NCI-H774 (cell line): ENCODE results near the gene PSMD3.
"Not testable (repeated sequence)": the region's sequence is repeated elsewhere in the genome, so short reads cannot be mapped to it uniquely, and the experiment has no call there.

Experiments used
- DNase-seq: peaks from one replicate; lab custom pipeline; 2025; lab: John Stamatoyannopoulos, UW

The PSMD3 gene

DNA sequence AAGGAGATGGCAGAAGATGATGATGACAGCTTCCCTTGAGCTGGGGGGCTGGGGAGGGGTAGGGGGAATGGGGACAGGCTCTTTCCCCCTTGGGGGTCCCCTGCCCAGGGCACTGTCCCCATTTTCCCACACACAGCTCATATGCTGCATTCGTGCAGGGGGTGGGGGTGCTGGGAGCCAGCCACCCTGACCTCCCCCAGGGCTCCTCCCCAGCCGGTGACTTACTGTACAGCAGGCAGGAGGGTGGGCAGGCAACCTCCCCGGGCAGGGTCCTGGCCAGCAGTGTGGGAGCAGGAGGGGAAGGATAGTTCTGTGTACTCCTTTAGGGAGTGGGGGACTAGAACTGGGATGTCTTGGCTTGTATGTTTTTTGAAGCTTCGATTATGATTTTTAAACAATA is 16.9 kb downstream of the PSMD3 start:
- DNase-seq, result no peak

GRCh38 chr17:39999067-39999466 is 18.5 kb downstream of the PSMD3 start:
- DNase-seq, result no peak

- DNase-seq, result no peak
Observed at GRCh38 chr17:40000161-40000560, 19.6 kb downstream of the PSMD3 start.

- not testable (repeated sequence) for DNase-seq
Observed at GRCh38 chr17:40001335-40001734, 20.7 kb downstream of the PSMD3 start.

GRCh38 chr17:40004072-40004471 is 23.5 kb downstream of the PSMD3 start:
- no peak for DNase-seq

GRCh38 chr17:40004712-40005111 is 24.1 kb downstream of the PSMD3 start:
- no peak for DNase-seq

GRCh38 chr17:40005520-40005919 is 24.9 kb downstream of the PSMD3 start:
- DNase-seq, result no peak

- not testable (repeated sequence) for DNase-seq
Observed at GRCh38 chr17:40010946-40011500, 30.4 kb downstream of the PSMD3 start.

- DNase-seq, result not testable (repeated sequence)
Observed at GRCh38 chr17:40012017-40012647, 31.5 kb downstream of the PSMD3 start.

DNA sequence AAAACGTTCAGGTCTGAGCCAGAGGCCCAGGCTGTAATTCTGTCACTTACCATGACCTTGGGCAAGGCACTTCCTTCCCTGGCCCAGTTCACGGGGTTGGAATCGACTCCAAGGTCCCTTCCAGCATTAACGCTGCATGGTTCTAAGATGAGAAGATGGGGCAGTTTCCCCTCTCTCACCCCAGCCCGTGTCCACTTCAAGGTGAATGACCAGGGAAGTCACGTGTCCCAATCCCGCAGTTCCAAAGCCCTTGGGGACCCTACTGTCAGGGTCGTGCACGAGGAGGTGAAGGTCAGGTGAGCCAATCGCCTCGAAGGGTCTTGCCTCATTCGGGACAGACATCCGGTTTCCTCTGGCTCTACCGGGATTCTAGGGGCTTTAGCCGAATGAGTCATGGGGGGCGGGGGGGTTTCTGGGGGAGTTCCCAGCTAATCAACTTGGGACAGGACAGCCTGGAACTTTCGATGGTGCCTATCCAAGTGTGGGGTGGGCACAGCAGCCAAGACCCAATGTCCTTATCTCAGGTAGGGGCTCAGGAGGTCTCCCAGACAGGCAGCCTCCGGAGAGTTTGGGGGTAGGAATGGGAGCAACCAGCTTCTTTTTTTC is 33.9 kb downstream of the PSMD3 start:
- no peak for DNase-seq

DNA sequence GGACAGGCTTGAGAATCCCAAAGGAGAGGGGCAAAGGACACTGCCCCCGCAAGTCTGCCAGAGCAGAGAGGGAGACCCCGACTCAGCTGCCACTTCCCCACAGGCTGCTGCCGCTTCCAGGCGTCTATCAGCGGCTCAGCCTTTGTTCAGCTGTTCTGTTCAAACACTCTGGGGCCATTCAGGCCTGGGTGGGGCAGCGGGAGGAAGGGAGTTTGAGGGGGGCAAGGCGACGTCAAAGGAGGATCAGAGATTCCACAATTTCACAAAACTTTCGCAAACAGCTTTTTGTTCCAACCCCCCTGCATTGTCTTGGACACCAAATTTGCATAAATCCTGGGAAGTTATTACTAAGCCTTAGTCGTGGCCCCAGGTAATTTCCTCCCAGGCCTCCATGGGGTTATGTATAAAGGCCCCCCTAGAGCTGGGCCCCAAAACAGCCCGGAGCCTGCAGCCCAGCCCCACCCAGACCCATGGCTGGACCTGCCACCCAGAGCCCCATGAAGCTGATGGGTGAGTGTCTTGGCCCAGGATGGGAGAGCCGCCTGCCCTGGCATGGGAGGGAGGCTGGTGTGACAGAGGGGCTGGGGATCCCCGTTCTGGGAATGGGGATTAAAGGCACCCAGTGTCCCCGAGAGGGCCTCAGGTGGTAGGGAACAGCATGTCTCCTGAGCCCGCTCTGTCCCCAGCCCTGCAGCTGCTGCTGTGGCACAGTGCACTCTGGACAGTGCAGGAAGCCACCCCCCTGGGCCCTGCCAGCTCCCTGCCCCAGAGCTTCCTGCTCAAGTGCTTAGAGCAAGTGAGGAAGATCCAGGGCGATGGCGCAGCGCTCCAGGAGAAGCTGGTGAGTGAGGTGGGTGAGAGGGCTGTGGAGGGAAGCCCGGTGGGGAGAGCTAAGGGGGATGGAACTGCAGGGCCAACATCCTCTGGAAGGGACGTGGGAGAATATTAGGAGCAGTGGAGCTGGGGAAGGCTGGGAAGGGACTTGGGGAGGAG is 34.7 kb downstream of the PSMD3 start, which contains the start of gene CSF3:
CSF3 (plus strand) TSS at position 436 of the 993 bp plus-strand sequence; CDS start at position 471, 35 bp downstream.
- DNase-seq, result peak; percentile 42

DNA sequence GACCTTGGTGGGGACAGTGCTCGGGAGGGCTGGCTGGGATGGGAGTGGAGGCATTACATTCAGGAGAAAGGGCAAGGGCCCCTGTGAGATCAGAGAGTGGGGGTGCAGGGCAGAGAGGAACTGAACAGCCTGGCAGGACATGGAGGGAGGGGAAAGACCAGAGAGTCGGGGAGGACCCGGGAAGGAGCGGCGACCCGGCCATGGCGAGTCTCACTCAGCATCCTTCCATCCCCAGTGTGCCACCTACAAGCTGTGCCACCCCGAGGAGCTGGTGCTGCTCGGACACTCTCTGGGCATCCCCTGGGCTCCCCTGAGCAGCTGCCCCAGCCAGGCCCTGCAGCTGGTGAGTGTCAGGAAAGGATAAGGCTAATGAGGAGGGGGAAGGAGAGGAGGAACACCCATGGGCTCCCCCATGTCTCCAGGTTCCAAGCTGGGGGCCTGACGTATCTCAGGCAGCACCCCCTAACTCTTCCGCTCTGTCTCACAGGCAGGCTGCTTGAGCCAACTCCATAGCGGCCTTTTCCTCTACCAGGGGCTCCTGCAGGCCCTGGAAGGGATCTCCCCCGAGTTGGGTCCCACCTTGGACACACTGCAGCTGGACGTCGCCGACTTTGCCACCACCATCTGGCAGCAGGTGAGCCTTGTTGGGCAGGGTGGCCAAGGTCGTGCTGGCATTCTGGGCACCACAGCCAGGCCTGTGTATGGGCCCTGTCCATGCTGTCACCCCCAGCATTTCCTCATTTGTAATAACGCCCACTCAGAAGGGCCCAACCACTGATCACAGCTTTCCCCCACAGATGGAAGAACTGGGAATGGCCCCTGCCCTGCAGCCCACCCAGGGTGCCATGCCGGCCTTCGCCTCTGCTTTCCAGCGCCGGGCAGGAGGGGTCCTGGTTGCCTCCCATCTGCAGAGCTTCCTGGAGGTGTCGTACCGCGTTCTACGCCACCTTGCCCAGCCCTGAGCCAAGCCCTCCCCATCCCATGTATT is 35.7 kb downstream of the PSMD3 start:
- no peak for DNase-seq

DNA sequence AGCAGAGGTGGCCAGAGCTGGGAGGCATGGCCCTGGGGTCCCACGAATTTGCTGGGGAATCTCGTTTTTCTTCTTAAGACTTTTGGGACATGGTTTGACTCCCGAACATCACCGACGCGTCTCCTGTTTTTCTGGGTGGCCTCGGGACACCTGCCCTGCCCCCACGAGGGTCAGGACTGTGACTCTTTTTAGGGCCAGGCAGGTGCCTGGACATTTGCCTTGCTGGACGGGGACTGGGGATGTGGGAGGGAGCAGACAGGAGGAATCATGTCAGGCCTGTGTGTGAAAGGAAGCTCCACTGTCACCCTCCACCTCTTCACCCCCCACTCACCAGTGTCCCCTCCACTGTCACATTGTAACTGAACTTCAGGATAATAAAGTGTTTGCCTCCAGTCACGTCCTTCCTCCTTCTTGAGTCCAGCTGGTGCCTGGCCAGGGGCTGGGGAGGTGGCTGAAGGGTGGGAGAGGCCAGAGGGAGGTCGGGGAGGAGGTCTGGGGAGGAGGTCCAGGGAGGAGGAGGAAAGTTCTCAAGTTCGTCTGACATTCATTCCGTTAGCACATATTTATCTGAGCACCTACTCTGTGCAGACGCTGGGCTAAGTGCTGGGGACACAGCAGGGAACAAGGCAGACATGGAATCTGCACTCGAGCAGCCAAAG is 36.9 kb downstream of the PSMD3 start:
- DNase-seq, result no peak

GRCh38 chr17:40018211-40019121 is 37.9 kb downstream of the PSMD3 start:
- no peak for DNase-seq

GRCh38 chr17:40019140-40019991 is 38.8 kb downstream of the PSMD3 start:
- DNase-seq, result no peak

GRCh38 chr17:40020146-40020545 is 39.5 kb downstream of the PSMD3 start:
- DNase-seq, result no peak

DNA sequence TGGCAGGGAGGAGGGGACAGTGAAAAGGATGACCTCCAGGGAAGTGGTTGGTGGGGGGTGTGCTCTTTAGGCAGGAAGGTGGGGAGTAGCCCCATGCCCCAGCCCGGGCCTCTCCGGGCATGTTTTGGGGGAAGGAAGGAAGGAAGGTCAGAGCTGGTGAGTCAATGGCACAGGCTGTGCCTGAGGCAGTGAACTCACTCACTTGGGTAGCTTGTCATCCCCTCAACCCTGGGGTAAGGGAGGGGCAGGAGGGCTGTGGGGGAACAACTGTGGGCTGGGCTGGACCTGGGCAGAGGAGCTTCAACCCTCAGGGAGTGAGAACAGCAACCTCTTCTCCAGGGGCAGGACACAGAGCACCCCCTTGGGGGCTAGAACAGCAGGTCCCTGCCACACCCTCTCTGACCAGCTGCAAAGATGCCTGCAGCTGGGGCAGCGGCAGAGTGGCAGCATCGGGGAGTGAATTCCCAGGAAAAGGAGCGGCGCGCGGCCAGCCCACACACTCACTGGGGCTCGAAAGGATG is 40.9 kb downstream of the PSMD3 start:
- no peak for DNase-seq

DNA sequence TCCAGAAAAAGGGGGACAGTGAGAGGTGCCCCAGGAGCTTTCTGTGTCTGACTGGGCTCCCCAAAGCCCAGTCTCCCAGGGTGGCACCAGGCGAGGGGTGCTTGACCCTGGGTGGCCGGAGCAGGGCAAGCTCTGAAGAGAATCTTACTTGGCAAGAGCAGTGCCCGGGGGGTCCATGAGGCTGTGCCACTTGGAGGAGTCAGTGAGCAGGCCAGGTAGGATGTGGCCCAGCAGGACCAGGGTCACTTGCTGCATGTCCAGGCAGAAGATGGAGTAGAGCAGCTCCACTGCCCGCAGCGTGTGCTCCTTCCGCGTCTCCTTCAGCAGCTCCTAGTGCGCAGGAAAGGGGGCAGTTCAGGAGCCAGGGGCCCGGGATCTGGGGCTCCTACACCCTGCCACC is 41.9 kb downstream of the PSMD3 start:
- no peak for DNase-seq
